Measurements from ENCODE around the gene CHST5.

DNA sequence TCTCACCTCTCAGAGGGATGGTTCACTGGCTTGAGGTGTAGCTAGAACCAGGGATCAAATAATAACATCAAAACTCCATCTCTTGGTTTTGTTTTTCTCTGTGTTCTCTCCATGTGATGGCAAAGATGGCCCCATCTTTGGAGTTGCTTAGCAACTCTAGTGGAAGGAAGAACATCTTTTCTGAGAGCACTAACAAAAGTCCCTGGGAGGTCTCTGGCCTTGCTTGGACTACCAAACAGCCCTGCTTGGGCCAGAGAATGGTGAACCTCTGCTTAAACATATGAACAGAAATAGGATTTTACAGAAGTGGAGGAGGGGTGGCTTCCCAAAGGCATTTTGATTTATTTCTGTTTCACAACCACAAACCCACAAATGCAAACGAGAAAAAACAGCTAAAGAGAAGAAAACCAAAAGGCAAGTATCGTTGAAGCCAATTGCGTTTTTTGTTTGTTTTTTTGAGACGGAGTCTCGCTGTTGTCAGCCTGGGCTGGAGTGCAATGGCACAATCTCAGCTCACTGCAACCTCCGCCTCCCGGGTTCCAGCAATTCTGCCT is 43.5 kb upstream of the CHST5 start:
- TF ChIP-seq EZH2 (IDR thresholded peaks at IDR 0.05; ENCODE audit: low read length) (no peak), CTCF (optimal IDR thresholded peaks at IDR 0.05 in 1 of 3, IDR thresholded peaks at IDR 0.05 in 1 of 3, conservative IDR thresholded peaks at IDR 0.05 in 1 of 3; ENCODE audit: extremely low read depth in 1 of 3, insufficient read depth in 2 of 3, low read length in 3 of 3) (no peak)
